SH-SY5Y (cell line): ENCODE data around the gene MVK.
A peak's percentile ranks its signal among the peaks of the same experiment; 100 is the strongest.

Experiments
- GATA2 ChIP-seq: IDR thresholded peaks from 2 replicates; pipeline ENCODE4 v1.6.1; 2011; ENCODE audit warnings: mild to moderate bottlenecking, low read depth, low read length
- GATA3 ChIP-seq: IDR thresholded peaks from 2 replicates; pipeline ENCODE4 v1.6.1; 2011; ENCODE audit warnings: low read depth, mild to moderate bottlenecking, low read length, moderate library complexity

MVK gene

DNA sequence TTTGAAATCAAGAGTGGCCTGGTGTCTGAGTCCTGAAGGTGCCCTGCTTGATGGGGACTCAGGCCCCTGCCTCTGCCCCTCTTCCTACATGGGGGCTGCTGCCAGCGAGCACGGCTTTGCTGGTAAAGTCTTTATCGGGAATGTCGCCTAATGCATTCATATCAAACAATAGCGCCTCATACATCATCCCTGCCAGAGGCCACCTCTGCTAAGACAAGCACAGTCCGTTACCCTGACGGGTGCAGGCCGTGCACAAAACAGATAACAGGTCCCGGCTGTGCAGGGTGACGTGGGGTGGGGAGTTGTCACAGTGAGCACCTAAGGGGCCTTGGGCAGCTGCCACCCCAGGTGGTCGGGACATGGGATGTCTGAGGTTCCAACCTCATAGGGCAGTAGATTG, 71.6 kb downstream of the MVK start:
- no peak for TF ChIP-seq GATA3
- TF ChIP-seq GATA2: no peak

DNA sequence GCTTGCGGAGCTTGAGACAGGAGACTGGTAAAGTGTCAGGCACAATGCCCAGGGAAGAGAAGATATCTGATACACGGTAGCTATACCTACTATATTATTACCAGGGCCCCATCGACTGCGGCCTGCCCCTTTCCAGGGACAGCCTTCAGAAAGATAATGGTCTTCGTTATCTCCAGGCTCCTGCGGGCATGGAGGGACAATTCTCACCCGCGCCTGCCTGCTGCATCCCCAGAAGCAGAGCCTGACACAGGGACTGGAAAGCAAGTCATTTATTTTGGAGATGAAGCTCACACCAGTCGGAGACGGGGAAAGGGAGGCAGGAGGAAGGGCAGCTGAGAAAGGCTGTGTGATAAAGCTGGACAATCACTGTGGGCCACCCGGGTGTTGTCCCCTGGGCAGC, 72.1 kb downstream of the MVK start:
- TF ChIP-seq GATA2: peak; percentile 91
- no peak; the same call in 1 of the 2 replicates for TF ChIP-seq GATA3
